NCI-H526 treated with DMSO at 0.1 percent for 48 hours (cell line): Measurements from ENCODE around the gene IRF4.
"Not testable (repeated sequence)": the region's sequence is repeated elsewhere in the genome, so short reads cannot be mapped to it uniquely, and the experiment has no call there.

ENCODE experiments used
- DNase-seq: peaks from one replicate; lab custom pipeline; 2025; lab: John Stamatoyannopoulos, UW

Gene IRF4

GRCh38 chr6:366389-367297 lies 24.9 kb upstream of the IRF4 start:
- no peak for DNase-seq

- no peak for DNase-seq
Measured at GRCh38 chr6:367298-367794, 24.2 kb upstream of the IRF4 start.

- no peak for DNase-seq
Measured at GRCh38 chr6:367891-368630, 23.5 kb upstream of the IRF4 start.

GRCh38 chr6:369559-370431 lies 21.8 kb upstream of the IRF4 start:
- no peak for DNase-seq

- no peak for DNase-seq
Measured at GRCh38 chr6:370555-370954, 21.0 kb upstream of the IRF4 start.

- not testable (repeated sequence) for DNase-seq
Measured at GRCh38 chr6:371851-372250, 19.7 kb upstream of the IRF4 start.

- no peak for DNase-seq
Measured at GRCh38 chr6:372336-372911, 19.1 kb upstream of the IRF4 start.

GRCh38 chr6:373031-373430 lies 18.5 kb upstream of the IRF4 start:
- no peak for DNase-seq

GRCh38 chr6:373773-374724 lies 17.5 kb upstream of the IRF4 start:
- DNase-seq, result no peak

- no peak for DNase-seq
Measured at GRCh38 chr6:374956-375355, 16.6 kb upstream of the IRF4 start.

- no peak for DNase-seq
Measured at GRCh38 chr6:376827-377640, 14.5 kb upstream of the IRF4 start.

- DNase-seq, result not testable (repeated sequence)
Measured at GRCh38 chr6:377641-378020, 13.9 kb upstream of the IRF4 start.

- no peak for DNase-seq
Measured at GRCh38 chr6:378090-378957, 13.2 kb upstream of the IRF4 start.

GRCh38 chr6:378958-379409 lies 12.6 kb upstream of the IRF4 start:
- DNase-seq, result no peak

- no peak for DNase-seq
Measured at GRCh38 chr6:379410-380181, 12.0 kb upstream of the IRF4 start.

- no peak for DNase-seq
Measured at GRCh38 chr6:380234-381218, 11.0 kb upstream of the IRF4 start.
